Stimulated activated CD8-positive, alpha-beta memory T cell treated with anti-CD3 and anti-CD28 coated beads, Interleukin-4, amount 100 ng/mL, for 48 hours (primary cell): ENCODE results near the gene CDK18.
A peak's percentile ranks its signal among the peaks of the same experiment; 100 is the strongest.
"Not testable (repeated sequence)": the region's sequence is repeated elsewhere in the genome, so short reads cannot be mapped to it uniquely, and the experiment has no call there.

Experiments
- DNase-seq: peaks from one replicate; pipeline ENCODE4 v3.0.0-alpha.2; 2020

CDK18 gene

DNA sequence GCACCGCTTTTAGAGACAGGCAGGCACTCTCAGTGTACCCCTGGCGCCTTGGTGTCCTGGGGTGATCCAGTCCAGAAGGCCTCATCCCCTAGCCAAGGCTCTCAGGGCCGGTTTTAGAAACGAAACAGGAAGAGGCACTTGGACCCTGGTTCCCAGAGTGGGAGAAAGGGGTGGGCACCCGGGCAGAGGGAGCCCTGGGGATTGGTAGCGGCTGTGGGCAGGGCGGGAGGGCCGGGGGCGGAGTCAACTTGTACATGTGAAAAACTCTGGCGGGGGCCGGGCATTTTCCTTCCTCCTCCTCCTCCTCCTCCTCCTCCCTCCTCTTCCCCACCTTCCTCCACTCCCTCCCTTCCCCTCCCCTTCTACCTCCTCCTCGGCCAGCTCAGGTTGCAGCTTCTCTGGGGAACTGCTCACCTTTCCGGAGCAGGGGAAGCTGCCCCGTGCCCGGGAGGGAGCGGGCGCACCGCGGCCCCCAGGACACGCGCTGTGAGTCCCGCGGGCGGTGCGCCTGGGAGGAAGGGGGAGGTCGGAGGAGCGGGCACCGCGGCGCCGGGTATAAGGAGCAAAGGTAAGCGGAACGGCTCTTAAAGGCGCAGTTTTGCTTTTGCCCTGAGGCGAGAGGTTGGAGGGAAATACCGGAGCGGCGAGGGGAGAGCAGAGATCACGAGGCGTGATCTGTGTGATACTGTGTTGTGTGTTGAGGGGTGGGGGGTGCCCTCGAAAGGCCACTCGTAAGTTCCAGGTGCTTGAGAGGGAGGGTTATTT lies at the start of gene CDK18:
CDK18 (plus strand) TSS at position 359 of the 765 bp plus-strand sequence. CDS start 18,499 bp downstream, outside the sequence.
- peak; percentile 65 for DNase-seq

DNA sequence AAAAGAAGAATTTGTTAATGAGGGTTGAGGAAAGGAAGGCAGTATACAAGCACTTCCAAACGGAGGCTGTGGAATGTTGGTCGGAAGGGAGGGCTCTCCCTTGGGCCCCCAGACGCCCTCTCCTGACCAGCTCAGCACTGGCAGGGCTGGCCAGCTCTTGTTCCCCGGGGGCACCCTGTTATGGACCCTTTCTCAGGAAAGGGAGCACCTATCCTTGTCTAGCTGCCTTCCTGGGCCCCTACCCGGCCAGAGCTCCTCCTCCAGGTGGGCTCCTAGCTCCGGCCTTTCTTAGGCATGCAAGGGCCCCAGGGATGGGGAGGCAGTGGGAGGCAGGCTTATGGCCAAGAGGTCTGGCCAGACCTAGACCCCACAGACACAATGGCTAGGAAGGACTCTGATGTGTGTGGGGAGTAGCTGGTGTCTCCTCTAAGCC lies 49.5 kb upstream of the CDK18 start:
- DNase-seq, result no peak

DNA sequence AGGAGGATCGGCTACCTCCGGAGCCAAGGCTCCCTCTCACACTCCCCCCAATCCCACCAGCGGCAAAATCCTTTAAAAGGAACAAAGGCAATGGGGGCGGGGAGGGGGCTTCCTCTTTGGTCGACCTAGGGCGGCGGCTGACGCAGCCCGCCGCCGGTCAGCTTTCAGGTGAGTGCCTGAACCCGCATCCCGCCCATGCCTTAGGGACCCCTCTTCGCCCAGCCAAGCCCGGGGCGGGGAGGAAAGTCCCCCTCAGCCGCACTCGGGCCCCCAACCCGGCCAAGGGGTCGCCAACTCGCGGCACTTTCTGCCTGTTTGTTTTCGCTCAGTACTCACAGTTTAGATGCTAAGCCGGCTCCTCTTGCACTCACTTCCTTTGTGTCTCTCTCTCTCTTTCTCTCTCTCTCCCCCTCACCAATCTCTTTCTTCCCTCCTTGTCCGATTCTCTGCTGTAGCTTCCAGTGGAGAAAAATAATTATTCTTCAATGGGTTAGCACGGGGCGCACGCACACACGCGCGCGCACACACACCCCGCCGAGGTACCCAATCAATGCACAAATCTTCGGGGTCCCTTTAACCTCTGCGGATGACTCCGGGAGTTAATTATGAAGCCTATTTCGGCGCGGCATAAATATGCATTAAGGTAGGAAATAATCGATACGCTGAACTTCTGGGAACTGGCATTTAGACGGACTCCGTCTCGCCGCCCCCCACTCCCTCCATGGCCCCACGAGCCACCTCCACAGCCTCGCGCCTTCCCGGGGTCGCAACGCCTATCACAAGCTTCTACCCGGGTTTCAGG lies 48.7 kb upstream of the CDK18 start, which contains the start of gene BLACAT1:
BLACAT1 (minus strand) TSS at position 465 of the 802 bp plus-strand sequence.
- no peak for DNase-seq

DNA sequence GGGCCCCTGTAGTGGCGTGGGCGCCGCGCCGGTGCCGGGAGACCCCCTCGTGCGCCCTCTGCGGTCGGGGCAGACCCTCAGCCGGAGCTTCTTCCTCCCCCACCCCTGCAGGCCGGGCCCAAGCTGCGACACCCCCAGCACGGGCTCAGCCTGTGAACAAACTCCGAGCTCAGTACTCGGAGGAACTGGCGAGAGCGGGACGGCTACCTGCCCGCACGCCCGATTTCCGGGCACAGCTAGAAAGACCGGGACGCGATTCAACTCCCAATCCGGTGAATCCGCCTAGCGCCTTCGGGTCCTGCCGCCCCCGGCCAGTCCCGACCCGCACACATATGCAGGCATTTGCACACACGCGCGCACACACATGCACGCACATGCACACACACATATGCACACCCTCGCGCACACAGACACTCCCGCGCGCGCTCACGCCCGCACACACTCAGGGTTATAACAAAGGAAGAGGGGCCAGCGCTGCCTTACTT lies 48.0 kb upstream of the CDK18 start:
- no peak for DNase-seq

DNA sequence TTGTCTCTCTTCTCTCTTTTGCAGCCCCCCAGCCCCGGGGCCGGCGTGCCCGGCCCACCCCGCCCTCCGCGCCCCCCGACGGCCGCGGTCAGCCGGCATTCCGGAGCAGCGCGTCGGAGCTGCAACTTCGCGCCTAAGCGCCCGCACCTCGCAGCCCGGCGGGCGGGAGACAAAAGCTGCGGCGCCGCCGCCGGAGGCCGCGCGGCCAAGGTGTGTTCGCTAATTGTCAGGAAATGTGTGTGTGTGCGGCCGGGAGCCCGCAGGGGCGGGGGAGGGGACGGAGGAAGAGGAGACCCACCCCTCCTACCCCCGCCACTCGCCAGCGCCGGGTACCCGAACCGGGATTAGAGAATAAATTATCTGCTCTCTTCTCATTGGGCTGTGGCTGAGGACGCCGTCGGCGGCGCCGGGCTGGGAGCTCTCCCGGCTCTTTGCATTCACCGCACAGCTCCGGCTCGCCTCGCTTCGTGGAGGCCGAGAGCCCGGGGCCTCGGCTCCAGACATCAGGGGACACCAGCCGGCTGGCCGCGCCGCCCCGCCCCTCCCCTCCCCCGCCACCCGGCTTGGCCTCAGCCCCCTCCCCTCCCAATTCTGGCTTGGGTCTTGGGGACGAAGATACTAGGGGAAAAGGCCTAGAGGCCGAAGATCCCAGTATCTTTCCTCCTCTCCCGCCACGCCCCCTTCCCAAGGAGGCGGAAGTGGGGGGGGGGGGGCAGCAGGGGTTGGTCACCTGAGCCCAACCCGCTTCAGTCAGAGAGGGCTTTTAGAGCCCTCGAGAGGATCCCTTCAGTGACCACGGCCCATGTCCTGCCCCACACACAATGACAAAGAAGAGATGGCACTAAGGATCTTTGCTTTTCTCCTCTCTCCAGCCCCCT lies 47.4 kb upstream of the CDK18 start:
- DNase-seq, result no peak

DNA sequence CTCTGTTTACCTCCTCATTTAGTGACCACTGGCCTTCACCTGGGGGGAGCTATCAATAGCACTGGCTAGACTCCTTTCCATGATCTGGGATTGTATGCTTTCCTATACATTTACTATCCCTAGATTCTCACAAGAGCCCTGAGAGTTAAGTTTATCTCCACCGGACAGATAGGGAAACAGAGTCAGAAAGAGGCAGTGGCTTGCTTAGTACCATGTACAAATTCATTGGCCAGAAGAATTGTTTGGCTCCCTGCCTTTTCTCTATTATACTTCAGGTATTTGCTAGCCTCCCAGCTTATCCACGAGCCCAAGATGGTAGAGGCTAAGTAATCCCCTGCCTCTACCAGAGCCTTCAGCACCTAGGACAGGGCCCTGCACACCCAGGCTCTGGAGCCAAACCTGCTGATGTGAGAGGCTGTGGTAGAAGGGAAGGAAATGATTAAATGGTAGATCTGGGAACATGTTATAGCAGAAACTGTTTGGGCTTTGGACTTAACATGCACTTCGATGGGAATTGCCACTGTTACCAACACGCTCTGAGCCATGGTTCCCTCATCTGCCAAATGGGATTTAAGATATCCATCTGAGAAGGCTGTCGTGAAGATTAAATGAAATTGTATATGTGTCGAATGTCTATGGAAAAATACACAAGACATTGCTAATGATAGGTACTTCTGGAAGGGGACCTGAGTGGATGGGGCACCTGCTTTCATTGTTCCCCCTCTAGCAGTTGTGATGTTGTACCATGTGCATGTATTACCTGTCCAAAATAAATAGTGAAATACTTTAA lies 45.5 kb upstream of the CDK18 start:
- DNase-seq, result peak; percentile 49

DNA sequence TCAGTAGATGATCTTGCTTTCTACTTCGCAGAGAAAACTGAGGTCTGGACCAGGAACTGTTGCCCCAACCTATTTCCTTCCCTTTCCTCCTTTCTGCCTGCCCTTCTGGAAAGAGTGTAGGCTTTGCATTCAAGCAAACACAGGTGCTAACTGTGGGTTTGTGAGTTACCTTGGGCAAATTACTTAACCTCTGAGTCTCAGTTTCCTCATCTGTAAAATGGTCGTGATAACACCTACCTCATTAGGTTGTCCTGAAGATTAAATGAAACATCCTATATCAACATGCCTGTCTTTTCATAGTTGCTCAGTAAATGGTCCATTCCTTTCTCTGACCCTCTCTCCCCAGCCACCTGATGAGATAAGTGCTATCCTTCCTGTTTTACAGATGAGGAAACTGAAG lies 39.1 kb upstream of the CDK18 start:
- DNase-seq, result no peak

DNA sequence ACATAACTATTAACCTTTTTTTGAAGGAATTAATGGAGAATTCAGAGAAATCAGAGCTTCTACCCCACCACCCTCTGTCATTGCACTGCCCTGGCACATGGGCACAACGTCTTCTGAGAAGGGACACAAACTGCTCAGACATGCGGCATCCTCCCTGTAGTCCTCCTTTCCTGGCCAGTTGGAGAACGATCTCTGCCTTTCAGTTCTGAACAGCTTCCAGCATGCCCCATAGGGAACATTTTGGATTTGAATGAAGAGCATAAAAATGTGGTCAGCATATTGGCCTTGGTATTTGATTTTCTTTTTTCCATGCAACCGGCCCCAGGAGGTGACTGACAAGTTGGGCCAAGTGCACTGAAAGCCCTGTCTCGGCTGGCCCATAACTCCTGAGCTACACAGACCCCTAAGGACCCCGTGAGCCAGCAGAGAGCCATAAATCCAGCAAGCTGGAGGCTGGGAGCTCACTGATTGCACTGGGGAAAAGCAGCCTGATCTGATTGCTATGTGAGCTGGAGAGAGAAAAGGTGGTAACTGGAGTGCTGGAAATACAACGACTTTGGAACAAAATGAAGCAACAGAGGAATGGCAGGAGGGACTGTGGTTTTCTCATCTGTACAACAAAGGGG lies 37.8 kb upstream of the CDK18 start:
- no peak for DNase-seq

DNA sequence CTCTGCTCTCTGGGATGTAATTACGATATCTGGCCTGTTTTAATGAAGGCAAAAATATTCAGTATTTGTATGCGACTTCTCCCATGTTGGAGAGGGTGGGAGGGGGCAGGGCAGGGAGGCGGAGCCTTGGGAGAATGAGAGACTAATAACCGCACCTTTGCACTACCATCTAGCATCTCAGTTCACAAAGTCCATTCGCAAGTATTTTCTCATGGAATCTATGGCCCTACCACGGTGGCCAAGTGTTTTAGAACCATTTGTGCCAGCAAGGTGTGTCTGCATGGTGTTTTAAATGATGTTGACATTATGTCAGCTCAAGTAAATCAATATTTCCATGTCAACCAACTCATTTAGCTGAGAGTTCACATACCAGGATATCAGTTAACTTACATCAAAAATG lies 34.3 kb upstream of the CDK18 start:
- DNase-seq, result no peak

DNA sequence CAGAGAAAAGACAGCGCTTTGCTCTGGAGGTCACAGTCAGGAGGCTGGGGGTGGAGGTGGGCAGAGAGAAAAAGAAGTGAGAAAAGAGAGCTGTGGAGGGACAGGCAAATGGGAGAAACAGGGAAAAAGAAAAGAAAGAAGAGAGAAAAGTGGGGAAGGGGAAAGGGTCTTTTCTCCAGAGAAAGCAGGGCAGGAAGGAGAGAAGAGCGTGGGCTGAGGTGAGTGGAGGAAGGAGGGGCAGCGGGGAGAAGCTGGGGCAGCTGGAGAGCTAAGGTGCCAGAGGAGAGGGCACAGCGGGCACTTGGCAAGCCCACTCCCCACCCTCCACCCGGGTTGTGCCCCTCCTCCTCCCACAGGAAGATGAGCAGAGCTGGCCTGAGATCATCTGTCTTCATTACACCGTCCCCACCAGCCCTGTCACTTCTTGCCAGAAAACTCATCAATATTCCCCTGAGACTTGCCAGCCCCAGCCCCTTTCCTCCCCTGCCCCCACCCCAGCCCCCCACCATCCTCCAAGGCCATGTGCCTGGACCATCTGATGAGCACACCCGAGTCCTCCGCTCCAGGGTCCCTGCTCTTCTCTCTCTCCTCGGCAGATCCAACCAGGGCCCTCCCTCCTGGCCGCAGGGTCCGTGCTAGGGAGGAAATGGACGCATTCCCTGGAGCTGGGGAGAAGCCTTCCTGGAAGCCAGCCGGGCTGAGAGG lies 31.6 kb upstream of the CDK18 start:
- DNase-seq, result no peak

DNA sequence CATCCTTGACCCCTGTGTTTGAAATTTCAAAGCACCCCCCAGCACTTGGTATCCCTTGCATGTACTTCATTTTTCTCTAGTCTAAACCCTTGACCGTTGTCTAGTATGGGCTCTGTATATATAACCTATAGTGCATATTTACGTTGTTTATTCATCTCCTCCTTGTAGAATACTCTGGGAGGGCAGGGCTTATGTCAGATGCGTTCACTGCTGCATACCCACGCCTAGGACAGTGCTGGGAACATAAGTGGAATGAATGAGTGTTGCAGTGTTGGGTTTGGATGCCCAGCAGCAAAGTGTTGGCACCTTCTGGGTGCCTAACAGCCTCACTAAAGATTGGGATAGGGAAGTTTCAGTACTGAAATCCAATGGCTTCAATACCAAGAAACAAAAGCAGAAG lies 31.0 kb upstream of the CDK18 start:
- DNase-seq, result no peak

DNA sequence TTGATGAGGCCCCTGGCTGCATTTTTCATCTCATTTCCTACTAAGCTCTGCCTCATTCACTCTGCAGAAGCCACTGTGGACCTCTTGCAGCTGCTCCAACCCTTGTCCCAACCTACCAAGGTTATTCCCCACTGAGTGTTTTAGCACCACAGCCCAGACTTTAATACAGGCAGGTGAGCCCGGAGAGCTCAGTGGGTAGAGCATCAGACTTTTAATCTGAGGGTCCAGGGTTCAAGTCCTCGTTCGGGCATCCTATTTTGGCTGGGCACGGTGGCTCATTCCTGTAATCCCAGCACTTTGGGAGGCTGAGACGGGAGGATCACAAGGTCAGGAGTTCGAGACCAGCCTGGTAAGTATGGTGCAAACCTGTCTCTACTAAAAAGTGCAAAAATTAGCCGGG lies 30.5 kb upstream of the CDK18 start:
- DNase-seq, result no peak

DNA sequence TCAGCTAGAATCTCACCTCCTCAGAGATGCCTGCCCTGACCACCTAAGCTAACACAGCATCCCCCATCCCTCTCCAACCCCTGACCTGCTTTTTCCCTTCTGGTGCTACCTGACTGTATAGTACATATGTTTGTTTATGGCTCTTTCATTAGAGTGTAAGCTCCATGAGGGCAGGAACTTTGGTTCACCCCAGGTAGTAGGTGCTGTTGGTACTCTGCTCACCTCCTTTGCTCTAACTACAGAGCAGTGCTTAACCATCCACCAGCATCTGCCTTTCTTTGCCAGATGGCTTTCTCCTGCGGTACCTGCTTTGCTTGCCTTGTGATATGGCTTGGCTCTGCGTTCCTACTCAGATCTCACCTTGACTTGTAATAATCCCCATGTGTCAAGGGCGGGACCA lies 29.9 kb upstream of the CDK18 start:
- no peak for DNase-seq

DNA sequence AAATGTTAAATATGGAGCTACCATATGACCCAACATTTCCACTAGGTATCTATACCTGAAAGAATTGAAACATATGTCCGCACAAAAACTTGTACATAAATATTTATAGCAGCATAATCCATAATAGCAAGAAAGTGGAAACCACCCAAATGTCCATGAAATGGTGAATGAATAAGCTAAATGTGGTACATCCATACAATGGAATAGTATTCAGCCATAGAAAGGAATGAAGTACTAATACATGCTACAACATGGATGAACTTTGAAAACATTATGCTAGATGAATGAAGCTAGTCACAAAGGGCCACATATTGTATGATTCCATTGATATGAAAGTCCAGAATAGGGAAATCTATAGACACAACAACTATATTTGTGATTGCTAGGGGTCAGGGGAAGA lies 28.6 kb upstream of the CDK18 start:
- no peak for DNase-seq

DNA sequence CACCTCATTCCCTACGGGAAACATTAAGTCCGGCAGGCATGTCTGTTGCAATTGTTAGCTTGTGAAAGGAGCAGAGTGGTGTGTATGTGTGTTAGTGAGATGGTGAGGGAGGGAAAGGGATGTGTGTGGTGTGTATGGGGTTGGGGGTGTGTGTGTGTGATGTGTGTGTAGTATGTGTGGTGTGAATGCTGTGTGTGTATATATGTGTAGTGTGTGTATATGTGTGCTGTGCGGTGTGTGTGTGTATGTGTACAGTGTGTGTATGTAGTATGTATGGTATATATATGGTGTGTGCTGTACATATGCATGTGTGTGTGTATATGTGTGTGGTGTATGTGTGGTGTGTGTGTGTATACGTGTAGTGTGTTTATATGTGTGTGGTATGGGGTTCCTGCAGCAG lies 27.8 kb upstream of the CDK18 start:
- no peak for DNase-seq

DNA sequence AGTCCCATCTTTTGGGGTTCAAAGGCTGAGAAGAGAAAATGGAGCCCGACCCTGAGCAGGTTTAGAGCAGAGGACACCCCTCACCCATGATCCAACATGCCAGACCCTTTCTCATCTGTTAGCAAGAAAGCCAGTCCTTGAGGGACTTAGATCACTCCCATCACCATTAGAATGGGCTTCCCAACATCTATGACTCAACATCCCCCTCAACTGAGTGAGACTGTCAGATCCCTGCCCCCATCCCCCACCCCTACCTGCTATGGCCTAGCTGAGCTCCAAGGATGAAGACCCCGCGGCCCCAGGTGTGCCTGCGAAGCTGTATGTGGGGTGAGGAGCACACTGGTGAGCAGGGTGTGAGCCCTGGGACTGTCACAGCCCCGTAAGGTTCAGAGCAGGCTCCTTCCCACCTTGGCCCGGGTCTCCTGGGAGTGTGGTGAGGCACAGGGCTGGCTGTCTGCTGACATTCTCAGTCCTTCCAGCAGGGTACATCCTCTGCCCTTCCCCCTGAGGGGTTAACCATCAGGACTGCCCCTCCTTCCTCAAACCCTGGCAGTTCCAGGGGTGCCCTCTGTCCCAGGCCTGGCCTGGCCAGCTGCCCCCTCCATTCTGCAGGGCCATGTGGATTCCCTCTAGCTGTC lies 27.2 kb upstream of the CDK18 start:
- DNase-seq, result no peak

DNA sequence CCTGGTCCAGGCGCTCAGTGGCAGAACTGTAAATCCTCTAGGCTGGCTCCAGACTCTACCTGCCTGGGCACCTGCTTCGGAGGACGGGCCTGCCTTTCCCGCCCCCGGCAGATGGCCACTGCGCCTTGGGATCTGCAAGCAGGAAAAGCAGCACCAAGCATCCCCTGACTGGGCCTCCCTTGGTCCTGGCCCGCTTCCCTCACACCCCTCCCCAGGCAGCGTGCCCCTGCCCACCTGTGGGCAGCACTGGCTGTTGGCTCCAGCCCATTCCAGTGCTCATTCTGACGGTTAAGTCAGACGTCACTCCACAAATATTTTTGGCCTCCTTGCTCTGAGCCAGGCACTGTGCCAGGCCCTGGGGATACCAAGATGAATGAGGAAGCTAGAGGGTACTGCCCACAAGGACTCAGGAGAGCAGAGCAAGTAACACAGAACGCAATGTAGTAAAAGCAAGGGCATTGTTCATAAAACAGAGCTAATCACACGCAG lies 26.7 kb upstream of the CDK18 start:
- DNase-seq, result no peak

DNA sequence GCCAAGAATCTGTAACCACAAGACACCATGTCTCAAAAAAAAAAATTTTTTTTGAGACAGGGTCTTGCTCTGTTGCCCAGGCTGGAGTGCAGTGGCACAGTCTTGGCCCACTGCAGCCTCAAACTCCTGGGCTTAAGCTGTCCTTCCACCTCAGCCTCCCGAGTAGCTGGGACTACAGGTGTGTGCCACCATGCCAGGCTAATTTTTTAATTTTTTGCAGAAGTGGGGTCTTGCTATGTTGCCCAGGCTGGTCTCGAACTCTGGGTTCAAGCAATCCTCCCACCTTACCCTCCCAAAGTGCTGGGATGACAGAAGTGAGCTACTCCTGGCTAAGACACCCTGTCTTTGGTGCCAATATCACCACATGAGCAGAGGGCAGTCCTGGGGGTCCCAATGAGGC lies 25.5 kb upstream of the CDK18 start:
- DNase-seq, result not testable (repeated sequence)

DNA sequence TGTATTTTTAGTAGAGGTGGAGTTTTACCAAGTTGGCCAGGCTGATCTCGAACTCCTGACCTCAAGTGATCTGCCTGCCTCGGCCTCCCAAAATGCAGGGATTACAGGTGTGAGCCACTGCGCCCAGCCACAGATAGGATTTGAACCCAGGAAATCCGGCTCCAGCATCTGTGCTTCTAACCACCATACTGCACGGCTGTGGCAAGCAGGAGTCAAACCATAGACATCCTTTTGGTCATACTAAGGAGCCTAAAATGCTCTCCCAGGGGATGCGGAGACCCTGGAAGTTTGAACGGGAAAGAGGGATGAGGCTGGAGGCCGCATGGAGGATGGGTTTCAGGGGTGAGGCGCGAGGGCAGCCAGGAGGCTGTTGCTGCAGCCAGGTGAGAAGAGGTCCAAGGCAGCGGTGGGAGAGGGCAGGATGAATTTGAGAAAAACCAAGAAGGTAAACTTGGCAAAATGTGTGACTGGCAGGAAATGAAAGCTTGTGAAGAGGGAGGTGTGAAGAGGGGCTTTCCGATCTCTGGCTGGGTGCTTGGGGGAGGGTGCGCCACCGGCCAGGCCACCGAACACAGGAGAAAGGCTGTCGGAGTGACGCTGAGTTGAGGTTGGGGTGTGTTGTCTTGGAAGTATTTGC lies 24.0 kb upstream of the CDK18 start:
- peak; percentile 77 for DNase-seq

DNA sequence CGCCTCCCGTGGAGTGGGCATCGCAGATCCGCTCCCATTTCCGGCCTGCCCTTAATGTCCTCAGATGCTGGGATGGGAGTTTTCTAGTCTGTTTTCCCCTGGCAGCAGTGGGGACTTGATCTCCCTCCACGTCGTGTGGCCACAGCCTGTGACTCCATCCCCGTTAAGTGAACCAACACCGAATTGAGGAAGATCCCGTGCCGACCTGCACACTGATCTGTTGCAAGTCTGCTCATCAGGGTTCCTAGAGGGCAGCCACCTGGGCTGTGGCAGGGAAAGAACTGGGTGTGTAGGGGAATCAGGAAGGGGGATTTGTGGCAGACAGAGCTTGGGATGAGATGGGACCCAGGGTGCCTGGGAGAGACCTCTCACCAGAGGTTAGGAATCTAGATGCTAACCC lies 23.3 kb upstream of the CDK18 start:
- DNase-seq, result no peak
